KMS-11 (cell line): ENCODE measurements around the gene C1orf226.

ENCODE experiments used
- H2AFZ ChIP-seq: fragments of 200-600 bp; sonication (generic); 2 replicates; pipeline ENCODE4 v1.6.1; 2016; ENCODE audit warnings: antibody characterized with exemption, mixed run types, low read depth
- H3K27ac ChIP-seq: fragments of 200-600 bp; sonication (generic); 2 replicates; pipeline ENCODE4 v1.6.1; 2016; ENCODE audit warnings: mild to moderate bottlenecking, mixed run types
- H3K27me3 ChIP-seq: fragments of 200-600 bp; sonication (generic); 2 replicates; pipeline ENCODE4 v1.6.1; 2017; ENCODE audit warnings: mild to moderate bottlenecking, low read depth, mixed run types, moderate library complexity; ENCODE audit not compliant: insufficient read depth
- H3K36me3 ChIP-seq: fragments of 200-600 bp; sonication (generic); 2 replicates; pipeline ENCODE4 v1.6.1; 2017; ENCODE audit warnings: mild to moderate bottlenecking, mixed run types; ENCODE audit not compliant: insufficient read depth
- H3K4me1 ChIP-seq: fragments of 200-600 bp; sonication (generic); 2 replicates; pipeline ENCODE4 v1.6.1; 2016; ENCODE audit warnings: mild to moderate bottlenecking, low read depth, mixed run types; ENCODE audit not compliant: poor library complexity, severe bottlenecking
- H3K4me2 ChIP-seq: fragments of 200-600 bp; sonication (generic); 2 replicates; pipeline ENCODE4 v1.7.0; 2016; ENCODE audit warnings: mild to moderate bottlenecking, mixed run types
- H3K4me3 ChIP-seq: fragments of 200-600 bp; sonication (generic); IDR thresholded peaks from 2 replicates; pipeline ENCODE4 v1.6.1; 2017; ENCODE audit warnings: low read depth, low read length, mixed read lengths; ENCODE audit not compliant: insufficient read depth
- H3K79me2 ChIP-seq: fragments of 200-600 bp; sonication (generic); 2 replicates; pipeline ENCODE4 v1.6.1; 2016; ENCODE audit warnings: low read depth, mixed run types; ENCODE audit not compliant: insufficient read depth
- H3K9ac ChIP-seq: fragments of 200-600 bp; sonication (generic); 2 replicates; pipeline ENCODE4 v1.6.1; 2016; ENCODE audit warnings: mild to moderate bottlenecking, mixed run types
- H4K20me1 ChIP-seq: fragments of 200-600 bp; sonication (generic); 2 replicates; pipeline ENCODE4 v1.6.1; 2016; ENCODE audit warnings: mild to moderate bottlenecking, mixed run types; ENCODE audit not compliant: insufficient read depth
- CTCF ChIP-seq: fragments of 200-600 bp; sonication (generic); conservative IDR thresholded peaks from 2 replicates; pipeline ENCODE4 v1.6.1; 2017; ENCODE audit warnings: low read depth, mild to moderate bottlenecking, antibody characterized with exemption, low read length, moderate library complexity, mixed read lengths

Gene C1orf226

DNA sequence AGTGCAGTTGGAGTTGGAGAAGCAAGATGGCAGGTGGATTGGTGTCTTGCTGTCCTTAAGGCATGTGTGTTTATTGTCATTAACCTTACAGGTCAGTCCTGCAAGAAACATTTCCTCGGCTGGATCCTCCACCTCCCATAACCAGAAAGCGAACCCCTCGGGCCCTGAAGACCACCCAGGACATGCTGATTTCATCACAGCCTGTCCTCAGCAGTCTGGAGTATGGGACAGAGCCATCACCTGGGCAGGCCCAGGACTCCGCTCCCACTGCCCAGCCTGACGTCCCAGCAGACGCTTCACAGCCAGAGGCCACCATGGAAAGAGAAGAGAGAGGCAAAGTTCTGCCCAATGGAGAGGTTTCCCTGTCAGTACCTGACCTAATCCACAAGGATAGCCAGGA lies 1.6 kb downstream of the C1orf226 start:
- no peaks in the 10 kb centered on the region for H4K20me1 ChIP-seq
- no peak for TF ChIP-seq CTCF
- H3K4me2 ChIP-seq, result no peak overlapping the region
- no peaks in the 10 kb centered on the region for H3K27me3 ChIP-seq
- H2AFZ ChIP-seq, result no peak overlapping the region
- H3K79me2 ChIP-seq, result no peaks in the 10 kb centered on the region
- no peaks in the 10 kb centered on the region for H3K36me3 ChIP-seq
- H3K4me3 ChIP-seq, result no peak overlapping the region
- no peak overlapping the region for H3K9ac ChIP-seq
- H3K27ac ChIP-seq, result no peak overlapping the region
- no peaks in the 10 kb centered on the region for H3K4me1 ChIP-seq

DNA sequence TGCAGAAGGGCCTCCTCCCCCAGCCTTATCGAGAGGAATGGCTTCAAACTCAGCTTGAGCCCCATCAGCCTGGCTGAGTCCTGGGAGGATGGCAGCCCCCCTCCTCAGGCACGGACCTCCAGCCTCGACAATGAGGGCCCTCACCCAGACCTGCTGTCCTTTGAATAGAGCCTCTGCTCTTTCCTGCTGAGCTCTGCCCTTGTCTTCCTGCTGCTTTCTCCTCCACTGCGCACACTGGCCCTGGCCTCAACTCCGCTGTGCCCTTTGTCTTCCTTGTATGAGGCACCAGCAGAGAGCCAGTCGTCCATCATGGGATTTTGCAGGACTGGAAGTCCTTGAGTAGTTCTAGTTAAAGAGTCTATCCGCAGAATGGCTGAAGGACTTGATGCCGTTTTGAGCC lies 2.0 kb downstream of the C1orf226 start:
- no peak overlapping the region for H3K4me2 ChIP-seq
- no peaks in the 10 kb centered on the region for H3K79me2 ChIP-seq
- H3K36me3 ChIP-seq, result no peaks in the 10 kb centered on the region
- H4K20me1 ChIP-seq, result no peaks in the 10 kb centered on the region
- H3K27ac ChIP-seq, result no peak overlapping the region
- H3K4me3 ChIP-seq, result no peak overlapping the region
- no peak overlapping the region for H3K9ac ChIP-seq
- TF ChIP-seq CTCF, result no peak
- no peaks in the 10 kb centered on the region for H3K4me1 ChIP-seq
- no peaks in the 10 kb centered on the region for H3K27me3 ChIP-seq
- H2AFZ ChIP-seq, result no peak overlapping the region

- Histone ChIP-seq H3K4me1 (no peaks in the 10 kb centered on the region), H2AFZ (no peak overlapping the region), H3K27me3 (no peaks in the 10 kb centered on the region), H3K79me2 (no peaks in the 10 kb centered on the region), H4K20me1 (no peaks in the 10 kb centered on the region), H3K27ac (no peak overlapping the region), H3K9ac (no peak overlapping the region), H3K4me2 (no peak overlapping the region), H3K36me3 (no peaks in the 10 kb centered on the region), H3K4me3 (no peak overlapping the region)
- TF ChIP-seq CTCF, result no peak
These were observed 2.6 kb downstream of the C1orf226 start for GRCh38 chr1:162384116-162384515.

DNA sequence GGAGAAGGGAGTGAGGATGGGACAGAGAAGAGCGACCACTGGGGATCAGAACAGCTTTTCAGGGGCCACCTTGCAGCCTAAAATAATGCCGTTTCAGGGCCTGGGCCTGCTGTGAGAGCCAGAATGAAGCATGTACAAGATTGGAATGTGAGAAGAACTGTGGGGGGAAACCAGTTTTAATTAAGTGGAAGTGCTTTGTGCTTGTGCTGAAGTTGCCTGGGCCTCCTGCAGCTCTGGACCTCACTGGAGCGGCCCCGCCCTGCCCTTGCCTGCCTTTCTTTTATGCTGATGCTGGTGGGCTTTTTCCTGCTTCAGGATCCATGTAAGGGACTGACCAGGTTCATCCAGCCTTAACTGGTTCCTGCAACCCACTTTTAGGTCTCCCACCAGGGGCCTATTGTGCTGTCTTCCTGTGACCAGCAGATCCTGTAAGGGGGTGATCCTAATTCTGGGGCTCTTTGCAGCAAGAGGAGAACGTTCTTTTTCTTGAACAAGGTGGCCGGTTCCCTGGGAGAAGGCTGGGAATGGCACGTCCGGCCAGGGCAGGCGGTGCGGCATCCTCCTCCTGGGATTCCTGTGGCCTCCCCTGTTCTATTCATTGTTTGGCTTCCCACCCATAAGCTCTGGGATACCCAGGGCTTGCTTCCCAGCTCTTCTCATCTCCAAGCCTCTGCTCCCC lies 3.2 kb downstream of the C1orf226 start:
- no peak for TF ChIP-seq CTCF
- Histone ChIP-seq H3K27me3 (no peaks in the 10 kb centered on the region), H4K20me1 (no peaks in the 10 kb centered on the region), H3K36me3 (no peaks in the 10 kb centered on the region), H3K9ac (no peak overlapping the region), H3K4me3 (no peak overlapping the region), H3K4me1 (no peaks in the 10 kb centered on the region), H3K79me2 (no peaks in the 10 kb centered on the region), H2AFZ (no peak overlapping the region), H3K4me2 (no peak overlapping the region), H3K27ac (no peak overlapping the region)
